ENCODE results near the gene YKT6.
A peak's percentile ranks its signal among the peaks of the same experiment; 100 is the strongest.

- TF ChIP-seq POLR2A (IDR thresholded peaks at IDR 0.05) = no peak
- TF ChIP-seq POLR2AphosphoS5 (IDR thresholded peaks at IDR 0.05) = peak; percentile 18
Measured at GRCh38 chr7:44240983-44241510, 40.3 kb downstream of the YKT6 start.
